ENCODE results near the gene ETNK2.
"Not testable (repeated sequence)": the region's sequence is repeated elsewhere in the genome, so short reads cannot be mapped to it uniquely, and the experiment has no call there.

Gene ETNK2

GRCh38 chr1:204094856-204095634 lies 56.8 kb downstream of the ETNK2 start:
- DNase-seq, result no peak

GRCh38 chr1:204094313-204094729 lies 57.5 kb downstream of the ETNK2 start:
- DNase-seq, result no peak

- DNase-seq, result no peak
Measured at GRCh38 chr1:204093781-204094180, 58.1 kb downstream of the ETNK2 start.

GRCh38 chr1:204093421-204093717 lies 58.5 kb downstream of the ETNK2 start:
- DNase-seq, result no peak

GRCh38 chr1:204092632-204093420 lies 59.0 kb downstream of the ETNK2 start:
- DNase-seq, result no peak

- DNase-seq, result no peak
Measured at GRCh38 chr1:204091787-204092312, 60.0 kb downstream of the ETNK2 start.

- no peak for DNase-seq
Measured at GRCh38 chr1:204091066-204091465, 60.8 kb downstream of the ETNK2 start.

GRCh38 chr1:204090132-204090531 lies 61.7 kb downstream of the ETNK2 start:
- not testable (repeated sequence) for DNase-seq

- DNase-seq, result no peak
Measured at GRCh38 chr1:204089044-204089751, 62.6 kb downstream of the ETNK2 start.

- DNase-seq, result no peak
Measured at GRCh38 chr1:204088596-204088995, 63.2 kb downstream of the ETNK2 start.

GRCh38 chr1:204087893-204088528 lies 63.8 kb downstream of the ETNK2 start:
- no peak for DNase-seq

- DNase-seq, result no peak
Measured at GRCh38 chr1:204087181-204087892, 64.5 kb downstream of the ETNK2 start.

- DNase-seq, result no peak
Measured at GRCh38 chr1:204085876-204086275, 66.0 kb downstream of the ETNK2 start.

GRCh38 chr1:204084247-204084772 lies 67.5 kb downstream of the ETNK2 start:
- DNase-seq, result no peak

- no peak for DNase-seq
Measured at GRCh38 chr1:204083491-204083890, 68.4 kb downstream of the ETNK2 start.

GRCh38 chr1:204081791-204082513 lies 69.9 kb downstream of the ETNK2 start:
- DNase-seq, result no peak

- no peak for DNase-seq
Measured at GRCh38 chr1:204081164-204081790, 70.6 kb downstream of the ETNK2 start.

Measured in activated T-cell treated with anti-CD3 and anti-CD28 coated beads, Interleukin-2, amount 50 U/mL, for 1 hour (primary cell).